Measurements from ENCODE around the gene CEP170.

The CEP170 gene

DNA sequence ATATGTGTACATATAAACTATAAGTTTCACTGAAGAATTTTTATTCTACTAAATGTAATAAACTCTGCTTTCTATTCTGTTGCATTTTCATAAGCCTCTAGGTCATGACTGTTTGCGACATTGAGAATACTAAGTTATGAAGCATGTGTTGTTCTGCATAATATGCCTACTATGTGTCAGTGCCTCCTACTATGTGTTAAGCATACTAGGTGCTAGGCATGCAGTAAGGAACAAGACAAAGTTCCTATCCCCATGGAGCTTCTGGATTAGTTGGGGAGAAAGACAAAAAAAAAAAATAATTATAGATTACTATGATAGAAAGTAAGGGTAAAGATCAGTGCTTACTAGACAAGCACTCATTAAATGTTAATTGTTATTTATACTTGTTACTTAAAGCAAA, 2.1 kb upstream of the CEP170 start:
- no peak overlapping the region for H3K27ac ChIP-seq
- no peak overlapping the region for H3K9ac ChIP-seq
- no peaks in the 10 kb centered on the region for H3K27me3 ChIP-seq (ENCODE audit: control insufficient read depth, insufficient read depth, low read length)
- H3K4me2 ChIP-seq (ENCODE audit: low read length) = no peak overlapping the region
- TF ChIP-seq, protein P1, sequence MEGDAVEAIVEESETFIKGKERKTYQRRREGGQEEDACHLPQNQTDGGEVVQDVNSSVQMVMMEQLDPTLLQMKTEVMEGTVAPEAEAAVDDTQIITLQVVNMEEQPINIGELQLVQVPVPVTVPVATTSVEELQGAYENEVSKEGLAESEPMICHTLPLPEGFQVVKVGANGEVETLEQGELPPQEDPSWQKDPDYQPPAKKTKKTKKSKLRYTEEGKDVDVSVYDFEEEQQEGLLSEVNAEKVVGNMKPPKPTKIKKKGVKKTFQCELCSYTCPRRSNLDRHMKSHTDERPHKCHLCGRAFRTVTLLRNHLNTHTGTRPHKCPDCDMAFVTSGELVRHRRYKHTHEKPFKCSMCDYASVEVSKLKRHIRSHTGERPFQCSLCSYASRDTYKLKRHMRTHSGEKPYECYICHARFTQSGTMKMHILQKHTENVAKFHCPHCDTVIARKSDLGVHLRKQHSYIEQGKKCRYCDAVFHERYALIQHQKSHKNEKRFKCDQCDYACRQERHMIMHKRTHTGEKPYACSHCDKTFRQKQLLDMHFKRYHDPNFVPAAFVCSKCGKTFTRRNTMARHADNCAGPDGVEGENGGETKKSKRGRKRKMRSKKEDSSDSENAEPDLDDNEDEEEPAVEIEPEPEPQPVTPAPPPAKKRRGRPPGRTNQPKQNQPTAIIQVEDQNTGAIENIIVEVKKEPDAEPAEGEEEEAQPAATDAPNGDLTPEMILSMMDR (IDR thresholded peaks at IDR 0.05) = no peak
- H2AFZ ChIP-seq = no peak overlapping the region
- no peaks in the 10 kb centered on the region for H3K4me1 ChIP-seq
- no peaks in the 10 kb centered on the region for H3K36me3 ChIP-seq (ENCODE audit: control insufficient read depth, insufficient read depth, low read length)
- peaks cover 2% of the 10 kb centered on the region for H3K79me2 ChIP-seq
- peak overlapping the region; percentile 71 for H3K4me3 ChIP-seq (ENCODE audit: low read depth, low read length)
- H3K9me3 ChIP-seq (ENCODE audit: control insufficient read depth, low read length) = no peaks in the 10 kb centered on the region

DNA sequence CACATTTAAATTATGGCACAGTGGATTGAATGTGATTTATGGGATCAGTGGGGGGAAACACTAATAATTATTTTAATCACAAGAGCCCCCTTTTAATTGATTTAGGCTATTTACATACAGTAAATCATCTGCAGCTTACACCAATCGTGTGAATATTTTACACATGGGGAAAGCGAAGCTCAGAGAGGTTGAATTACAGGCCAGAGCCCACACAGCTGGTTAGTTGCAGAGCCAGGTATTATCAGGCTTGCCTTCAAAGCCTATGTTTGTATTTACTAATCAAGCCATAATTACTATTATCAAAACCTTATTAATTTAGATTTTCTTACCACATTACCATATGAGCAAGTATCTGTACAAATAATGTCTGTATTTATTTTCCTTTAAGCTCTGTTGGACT, 1.5 kb upstream of the CEP170 start:
- no peaks in the 10 kb centered on the region for H3K27me3 ChIP-seq (ENCODE audit: control insufficient read depth, insufficient read depth, low read length)
- no peaks in the 10 kb centered on the region for H3K9me3 ChIP-seq (ENCODE audit: control insufficient read depth, low read length)
- peak overlapping the region; percentile 85 for H3K27ac ChIP-seq
- H2AFZ ChIP-seq = peak overlapping the region; percentile 87
- peaks cover 2% of the 10 kb centered on the region for H3K79me2 ChIP-seq
- no peaks in the 10 kb centered on the region for H3K36me3 ChIP-seq (ENCODE audit: control insufficient read depth, insufficient read depth, low read length)
- peak overlapping the region; percentile 74 for H3K4me2 ChIP-seq (ENCODE audit: low read length)
- TF ChIP-seq, protein P1 (IDR thresholded peaks at IDR 0.05) = no peak
- no peaks in the 10 kb centered on the region for H3K4me1 ChIP-seq
- H3K4me3 ChIP-seq (ENCODE audit: low read depth, low read length) = peak overlapping the region; percentile 71
- H3K9ac ChIP-seq = no peak overlapping the region

DNA sequence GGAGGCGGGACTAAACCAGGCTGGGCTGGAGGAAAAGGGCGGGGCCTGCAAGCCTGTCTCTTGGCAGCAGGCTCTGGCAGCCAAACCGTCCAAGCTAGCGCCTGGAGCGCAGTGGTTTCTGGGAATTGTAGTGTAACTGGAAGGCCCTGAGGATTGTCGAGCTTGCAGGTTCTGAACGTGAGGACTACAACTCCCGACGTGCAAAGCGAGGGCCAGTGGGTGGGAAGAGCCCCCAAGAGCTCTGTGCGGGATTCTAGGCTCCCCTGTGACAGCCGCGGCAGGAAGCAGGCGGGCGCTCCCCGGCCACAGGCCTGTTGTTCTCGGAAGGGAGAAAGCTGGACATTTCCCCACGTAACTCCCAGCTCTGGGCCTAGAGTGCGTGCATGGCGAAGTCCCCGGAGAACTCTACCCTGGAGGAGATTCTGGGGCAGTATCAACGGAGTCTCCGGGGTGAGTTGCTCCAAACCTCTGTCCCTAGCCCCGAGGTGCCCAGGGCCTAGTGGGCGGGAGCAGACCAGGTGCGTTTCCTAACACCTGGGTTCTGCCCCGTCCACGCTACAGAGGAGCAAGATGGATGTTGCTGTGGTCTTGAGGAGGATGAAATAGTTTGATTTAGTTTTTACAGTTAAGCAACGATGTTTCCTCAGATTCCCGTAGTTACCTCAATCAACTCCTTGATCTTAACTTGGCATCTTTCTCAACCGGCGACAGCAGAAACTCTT, 871 bp upstream of the CEP170 start, which contains the start of gene SDCCAG8:
Gene SDCCAG8 (plus strand): TSS at position 251 of the 722 bp plus-strand sequence. CDS start 133 bp downstream, at position 384.
- peak within 1 kb of the TSS; percentile 71 for H3K4me3 ChIP-seq (ENCODE audit: low read depth, low read length)
- TF ChIP-seq, protein P1 (IDR thresholded peaks at IDR 0.05) = no peak
- no peaks in the 10 kb centered on the region for H3K36me3 ChIP-seq (ENCODE audit: control insufficient read depth, insufficient read depth, low read length)
- H3K9me3 ChIP-seq (ENCODE audit: control insufficient read depth, low read length) = no peaks in the 10 kb centered on the region
- no peaks in the 10 kb centered on the region for H3K27me3 ChIP-seq (ENCODE audit: control insufficient read depth, insufficient read depth, low read length)
- H3K9ac ChIP-seq = peak within 1 kb of the TSS; percentile 34
- H3K27ac ChIP-seq = peak within 1 kb of the TSS; percentile 85
- peak within 1 kb of the TSS; percentile 87 for H2AFZ ChIP-seq
- peak within 1 kb of the TSS; percentile 74 for H3K4me2 ChIP-seq (ENCODE audit: low read length)
- H3K4me1 ChIP-seq = no peaks in the 10 kb centered on the region
- peaks cover 2% of the 10 kb centered on the region for H3K79me2 ChIP-seq

DNA sequence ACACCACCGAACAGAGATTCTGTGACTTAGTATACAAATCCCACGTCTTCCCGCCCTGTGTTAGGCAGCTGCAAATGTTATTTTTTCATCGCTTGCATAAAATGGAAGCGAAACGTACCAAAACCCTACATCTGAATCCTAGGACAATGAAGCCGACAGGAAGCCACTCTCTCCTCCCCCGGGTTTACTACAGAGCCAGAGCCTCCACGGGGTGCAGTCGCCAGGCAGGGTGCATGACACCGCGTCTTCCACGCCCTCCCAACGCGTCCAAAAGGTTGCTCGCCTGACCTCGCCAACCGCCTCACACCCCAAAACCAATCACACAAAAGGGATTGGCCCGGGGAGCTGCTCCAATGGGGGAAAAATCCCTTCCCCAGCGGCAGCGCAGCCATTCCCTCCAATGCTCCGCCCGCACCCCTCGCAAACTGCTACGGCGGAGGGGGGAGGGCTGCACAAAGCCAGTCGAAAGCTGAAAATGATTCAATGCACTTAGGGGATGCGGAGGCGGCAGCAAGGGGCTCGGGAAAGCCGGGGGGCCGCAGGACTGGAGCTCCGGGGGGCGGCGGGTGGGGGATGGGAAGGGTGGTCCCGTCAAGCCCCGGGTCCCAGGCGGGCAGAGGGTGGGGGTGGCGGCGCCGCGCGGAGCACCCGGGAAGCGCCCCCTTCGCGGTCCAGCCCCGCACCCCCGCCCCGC, 701 bp downstream of the CEP170 start:
- Histone ChIP-seq H3K4me2 (ENCODE audit: low read length) (peak overlapping the region; percentile 85), H3K9me3 (ENCODE audit: control insufficient read depth, low read length) (no peaks in the 10 kb centered on the region), H2AFZ (peak overlapping the region; percentile 72), H3K4me1 (no peaks in the 10 kb centered on the region), H3K27me3 (ENCODE audit: control insufficient read depth, insufficient read depth, low read length) (no peaks in the 10 kb centered on the region), H3K9ac (no peak overlapping the region), H3K4me3 (ENCODE audit: low read depth, low read length) (peak overlapping the region; percentile 71), H3K36me3 (ENCODE audit: control insufficient read depth, insufficient read depth, low read length) (no peaks in the 10 kb centered on the region), H3K79me2 (no peaks in the 10 kb centered on the region), H3K27ac (peak overlapping the region; percentile 85)
- TF ChIP-seq, protein P1 (IDR thresholded peaks at IDR 0.05) = no peak
